Measurements from ENCODE around the gene PELI1. TPM values are rescaled to one million over a fixed set of nuclear protein-coding genes. Genes with fewer than 3 reads are reported as not detected.

PELI1 gene
- total RNA-seq, 3 donors from 2014 or later: 31.8 to 51.7 (median 40.6) TPM

DNA sequence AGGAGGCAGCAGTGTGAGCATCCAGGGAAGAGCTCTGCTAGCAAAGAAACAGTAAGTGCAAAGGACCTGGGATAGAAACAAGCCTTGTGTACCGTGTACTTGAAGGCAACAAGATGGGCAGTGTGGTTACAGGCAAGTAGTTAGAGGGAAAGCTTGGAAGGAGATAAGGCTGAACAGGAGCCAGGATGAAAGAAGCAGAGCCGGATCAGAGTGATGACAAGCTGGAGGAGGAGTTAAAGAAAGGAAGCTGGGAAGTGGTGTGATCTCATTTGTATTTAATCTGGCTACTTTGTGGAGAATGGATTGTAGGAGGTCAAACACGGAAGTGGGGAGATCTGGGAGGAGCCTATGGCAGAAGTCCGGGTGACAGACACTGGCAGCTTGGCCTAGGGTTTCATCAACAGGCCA, 80.3 kb downstream of the PELI1 start:
- Histone ChIP-seq H3K4me3 (no peak overlapping the region), H3K27ac (peak overlapping the region; percentile 50 to 54)
- intact Hi-C loops (cut with DNase I; ENCODE audit: low total_unique reads): no loop called here

GRCh38 chr2:64063454-64063853, 80.8 kb downstream of the PELI1 start:
- Histone ChIP-seq H3K4me1 (no peaks in the 10 kb centered on the region), H3K27me3 (no peaks in the 10 kb centered on the region), H3K4me3 (no peak overlapping the region), H3K27ac (peak overlapping the region; percentile 50 to 54), H3K36me3 (no peaks in the 10 kb centered on the region), H3K9me3 (no peaks in the 10 kb centered on the region)
- DNase-seq (ENCODE audit: low spot score in 2 of 2): no peak
- no peak for TF ChIP-seq POLR2A (IDR thresholded peaks at IDR 0.05)
- TF ChIP-seq CTCF (IDR thresholded peaks at IDR 0.05): no peak
- no peak for TF ChIP-seq POLR2AphosphoS5 (IDR thresholded peaks at IDR 0.05)
- intact Hi-C loops (cut with DNase I; ENCODE audit: low total_unique reads): no loop called here

More for the DNA sequence above, 80.3 kb downstream of the PELI1 start:
- Histone ChIP-seq H3K4me1 (no peaks in the 10 kb centered on the region), H3K36me3 (no peaks in the 10 kb centered on the region), H3K27me3 (no peaks in the 10 kb centered on the region), H3K9me3 (no peaks in the 10 kb centered on the region)
- no peak for DNase-seq (ENCODE audit: low spot score in 2 of 2)
- no peak for TF ChIP-seq CTCF (IDR thresholded peaks at IDR 0.05)
- no peak for TF ChIP-seq POLR2AphosphoS5 (IDR thresholded peaks at IDR 0.05)
- TF ChIP-seq POLR2A (IDR thresholded peaks at IDR 0.05): no peak

DNA sequence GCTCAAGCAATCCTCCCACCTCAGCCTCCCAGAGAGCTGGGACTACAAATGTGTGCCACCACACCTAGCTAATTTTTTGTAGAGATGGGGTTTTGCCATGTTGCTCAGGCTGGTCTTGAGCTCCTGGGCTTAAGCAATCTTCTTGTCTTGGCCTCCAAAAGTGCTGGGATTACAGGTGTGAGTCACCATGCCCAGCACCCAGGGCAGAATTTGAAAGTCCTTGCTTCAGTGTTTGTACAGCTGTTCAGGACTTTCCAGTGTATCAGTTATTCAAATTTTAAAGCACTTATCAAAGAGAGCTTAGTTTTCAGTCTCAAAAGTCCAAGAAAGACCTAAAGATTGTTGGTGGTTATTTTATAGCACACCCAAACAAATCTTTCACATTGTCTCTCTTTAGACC, 81.4 kb downstream of the PELI1 start:
- intact Hi-C loops (cut with DNase I; ENCODE audit: low total_unique reads): no loop called here
- DNase-seq (ENCODE audit: low spot score in 2 of 2): no peak
- no peak overlapping the region for H3K27ac ChIP-seq
- TF ChIP-seq CTCF (IDR thresholded peaks at IDR 0.05): no peak
- TF ChIP-seq POLR2A (IDR thresholded peaks at IDR 0.05): no peak
- TF ChIP-seq POLR2AphosphoS5 (IDR thresholded peaks at IDR 0.05): no peak
- no peaks in the 10 kb centered on the region for H3K9me3 ChIP-seq
- no peak overlapping the region for H3K4me3 ChIP-seq
- H3K4me1 ChIP-seq: no peaks in the 10 kb centered on the region
- H3K27me3 ChIP-seq: no peaks in the 10 kb centered on the region
- no peaks in the 10 kb centered on the region for H3K36me3 ChIP-seq

DNA sequence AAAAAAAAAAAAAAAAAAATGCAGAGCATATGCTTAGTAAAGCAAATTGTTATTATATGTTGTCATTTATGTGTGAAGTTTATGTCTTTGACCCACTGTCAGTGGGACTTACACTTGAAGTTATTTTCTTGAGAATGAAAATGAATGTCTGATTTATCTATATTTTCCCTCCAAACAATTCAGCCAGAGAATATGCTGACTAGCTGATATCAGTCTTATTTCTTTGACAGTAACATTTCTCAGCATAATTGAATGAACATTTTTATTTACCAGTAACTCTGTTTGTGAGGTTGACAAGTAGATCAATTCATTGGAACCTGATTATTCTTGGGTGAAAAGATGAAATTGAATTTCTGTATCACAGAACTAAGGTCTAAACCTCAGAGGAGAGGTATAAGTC, 85.0 kb downstream of the PELI1 start:
- no peaks in the 10 kb centered on the region for H3K27me3 ChIP-seq
- no peak overlapping the region for H3K4me3 ChIP-seq
- no peaks in the 10 kb centered on the region for H3K9me3 ChIP-seq
- no peaks in the 10 kb centered on the region for H3K4me1 ChIP-seq
- H3K36me3 ChIP-seq: no peaks in the 10 kb centered on the region
- H3K27ac ChIP-seq: no peak overlapping the region
- no peak for TF ChIP-seq POLR2AphosphoS5 (IDR thresholded peaks at IDR 0.05)
- no peak for TF ChIP-seq POLR2A (IDR thresholded peaks at IDR 0.05)
- TF ChIP-seq CTCF (IDR thresholded peaks at IDR 0.05): no peak
- DNase-seq (ENCODE audit: low spot score in 2 of 2): no peak
- intact Hi-C loops (cut with DNase I; ENCODE audit: low total_unique reads): no loop called here

DNA sequence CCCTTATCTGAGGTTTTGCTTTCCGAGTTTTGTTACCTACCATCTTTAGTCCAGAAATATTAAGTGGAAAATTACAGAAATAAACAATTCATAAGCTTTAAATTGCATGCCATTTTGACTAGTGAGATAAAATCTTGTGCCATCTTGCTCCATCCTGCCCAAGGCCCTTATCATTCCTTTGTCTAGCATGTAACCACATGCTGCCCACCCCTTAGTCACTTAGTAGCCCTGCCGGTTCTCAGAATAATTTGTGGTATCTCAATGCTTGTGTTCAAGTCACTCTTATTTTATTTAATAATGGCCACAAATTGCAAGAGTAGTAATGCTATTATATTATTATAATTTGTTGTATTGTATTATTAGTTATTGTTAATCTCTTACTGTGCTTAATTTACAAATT, 88.2 kb downstream of the PELI1 start:
- Histone ChIP-seq H3K4me1 (no peaks in the 10 kb centered on the region), H3K27me3 (no peaks in the 10 kb centered on the region), H3K4me3 (no peak overlapping the region), H3K9me3 (no peaks in the 10 kb centered on the region), H3K36me3 (no peaks in the 10 kb centered on the region), H3K27ac (no peak overlapping the region)
- intact Hi-C loops (cut with DNase I; ENCODE audit: low total_unique reads): no loop called here
- TF ChIP-seq CTCF (IDR thresholded peaks at IDR 0.05): no peak
- TF ChIP-seq POLR2AphosphoS5 (IDR thresholded peaks at IDR 0.05): no peak
- no peak for TF ChIP-seq POLR2A (IDR thresholded peaks at IDR 0.05)
- DNase-seq (ENCODE audit: low spot score in 2 of 2): no peak

Measured in breast epithelium (tissue), 4 donors.